ENCODE results near the gene MED12L.
A peak's percentile ranks its signal among the peaks of the same experiment; 100 is the strongest.

MED12L gene

DNA sequence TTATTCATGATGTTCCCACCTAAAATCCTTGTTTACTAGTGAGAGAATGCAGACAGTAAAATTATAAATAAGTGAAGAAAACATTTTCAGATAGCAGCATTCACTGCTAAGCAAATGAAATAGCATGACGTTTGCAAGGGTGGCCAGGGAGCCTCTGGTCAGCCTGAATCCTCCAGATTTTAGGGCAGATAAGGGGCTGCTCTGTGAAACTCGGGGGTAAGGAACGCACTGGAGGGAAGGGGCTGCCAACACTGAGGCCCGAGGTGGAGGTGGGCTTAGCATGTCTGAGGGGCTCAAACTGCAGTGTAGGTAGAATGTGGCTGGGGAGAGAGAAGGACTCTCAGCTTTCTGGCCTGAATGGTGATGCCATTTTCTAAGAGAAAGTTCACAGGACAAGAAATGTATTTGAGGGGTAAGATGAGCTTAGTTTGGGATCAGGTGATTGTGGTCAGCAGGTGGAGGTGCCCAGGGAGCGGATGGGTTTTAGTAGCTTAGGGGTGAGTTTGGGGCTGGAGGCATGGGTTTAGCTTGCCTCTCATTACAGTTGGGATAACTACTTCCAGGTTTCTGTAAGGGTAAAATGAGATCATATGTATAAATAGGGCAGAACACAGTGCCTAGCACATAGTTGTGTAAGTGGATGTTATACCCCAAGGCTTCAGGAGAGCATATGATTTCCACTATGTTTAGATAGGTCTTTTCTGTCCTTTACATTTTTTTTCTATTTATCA is 97.0 kb downstream of the MED12L start:
- DNase-seq, result no peak

DNA sequence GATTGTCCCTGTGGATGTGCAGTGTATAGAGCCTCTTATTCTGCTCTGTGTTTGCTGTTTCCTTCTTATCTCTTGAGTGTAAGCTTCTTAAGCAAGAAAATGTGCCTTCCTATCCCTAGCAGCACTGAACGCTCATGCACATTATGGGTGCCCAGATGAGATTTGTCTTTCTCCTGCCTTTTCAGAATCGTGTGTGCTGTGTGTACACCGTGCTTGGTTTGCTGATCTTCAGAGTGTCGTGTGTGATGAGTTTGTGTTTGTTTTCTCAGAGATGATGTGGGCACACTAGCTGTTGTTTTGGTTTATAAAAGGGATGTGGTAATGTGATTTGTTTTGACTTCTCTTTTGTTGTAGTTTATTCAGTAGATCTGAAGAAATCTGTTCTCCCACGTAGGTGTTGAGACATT is 97.8 kb downstream of the MED12L start:
- no peak for DNase-seq

DNA sequence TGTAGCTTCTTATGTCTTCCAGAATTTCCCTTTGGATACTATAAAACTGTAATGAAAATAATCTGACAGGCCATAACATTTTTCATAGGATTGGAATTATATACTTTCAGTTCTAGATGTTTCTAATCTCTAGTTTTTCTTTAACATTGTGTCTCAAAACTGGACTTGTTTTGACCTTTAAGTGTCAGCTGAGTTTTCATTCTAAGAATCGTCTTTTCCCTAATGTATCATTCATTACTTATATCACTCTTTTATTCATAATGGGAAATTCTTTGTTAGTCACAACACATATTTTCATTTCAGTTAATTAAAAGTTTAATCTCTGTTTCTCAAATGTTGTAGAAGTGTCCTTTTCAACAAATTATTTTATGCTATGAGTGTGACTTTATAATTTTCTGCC is 105.6 kb downstream of the MED12L start:
- DNase-seq, result no peak

GRCh38 chr3:151192545-151192944 is 107.1 kb downstream of the MED12L start:
- no peak for DNase-seq

DNA sequence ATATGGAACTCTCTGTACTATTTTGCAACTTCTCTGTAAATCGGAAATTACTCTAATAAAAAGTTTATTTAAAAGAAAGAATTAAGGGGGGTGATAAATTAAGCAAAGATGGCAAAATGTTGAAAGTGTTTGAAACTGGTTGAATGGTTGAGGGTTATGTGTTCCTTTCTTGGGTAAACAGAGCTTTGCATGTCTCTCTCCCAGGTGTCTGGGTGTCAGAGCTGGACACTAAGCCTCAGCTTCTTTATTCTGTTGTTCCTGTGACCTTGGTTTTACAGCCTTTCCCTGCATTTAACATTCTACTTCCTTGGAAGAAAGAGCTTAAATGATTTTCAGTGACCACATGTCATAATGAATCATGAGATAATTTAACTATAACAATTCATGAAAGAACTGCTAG is 110.4 kb downstream of the MED12L start:
- no peak for DNase-seq

GRCh38 chr3:151196434-151196833 is 111.0 kb downstream of the MED12L start:
- no peak for DNase-seq

GRCh38 chr3:151197228-151197627 is 111.8 kb downstream of the MED12L start:
- DNase-seq, result no peak

GRCh38 chr3:151197981-151198767 is 112.7 kb downstream of the MED12L start:
- DNase-seq, result no peak

DNA sequence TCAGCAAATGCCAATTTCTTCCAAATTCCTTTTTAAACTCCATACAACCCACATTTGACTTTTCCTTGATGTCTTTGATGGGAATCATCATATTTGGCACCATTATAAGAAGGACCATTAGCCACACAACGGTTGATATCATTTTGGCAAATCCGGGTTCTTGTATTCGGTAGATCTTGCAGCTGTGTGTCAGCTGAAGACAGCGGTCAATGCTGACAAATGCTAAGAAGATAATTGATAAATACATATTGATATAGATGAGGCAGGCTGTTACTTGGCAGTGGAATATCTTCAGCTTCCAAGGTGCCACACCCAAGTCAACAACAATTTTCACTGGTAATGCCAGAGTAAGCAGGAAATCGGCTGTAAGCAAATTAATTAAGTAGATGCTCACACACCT is 113.4 kb downstream of the MED12L start:
- DNase-seq, result no peak

DNA sequence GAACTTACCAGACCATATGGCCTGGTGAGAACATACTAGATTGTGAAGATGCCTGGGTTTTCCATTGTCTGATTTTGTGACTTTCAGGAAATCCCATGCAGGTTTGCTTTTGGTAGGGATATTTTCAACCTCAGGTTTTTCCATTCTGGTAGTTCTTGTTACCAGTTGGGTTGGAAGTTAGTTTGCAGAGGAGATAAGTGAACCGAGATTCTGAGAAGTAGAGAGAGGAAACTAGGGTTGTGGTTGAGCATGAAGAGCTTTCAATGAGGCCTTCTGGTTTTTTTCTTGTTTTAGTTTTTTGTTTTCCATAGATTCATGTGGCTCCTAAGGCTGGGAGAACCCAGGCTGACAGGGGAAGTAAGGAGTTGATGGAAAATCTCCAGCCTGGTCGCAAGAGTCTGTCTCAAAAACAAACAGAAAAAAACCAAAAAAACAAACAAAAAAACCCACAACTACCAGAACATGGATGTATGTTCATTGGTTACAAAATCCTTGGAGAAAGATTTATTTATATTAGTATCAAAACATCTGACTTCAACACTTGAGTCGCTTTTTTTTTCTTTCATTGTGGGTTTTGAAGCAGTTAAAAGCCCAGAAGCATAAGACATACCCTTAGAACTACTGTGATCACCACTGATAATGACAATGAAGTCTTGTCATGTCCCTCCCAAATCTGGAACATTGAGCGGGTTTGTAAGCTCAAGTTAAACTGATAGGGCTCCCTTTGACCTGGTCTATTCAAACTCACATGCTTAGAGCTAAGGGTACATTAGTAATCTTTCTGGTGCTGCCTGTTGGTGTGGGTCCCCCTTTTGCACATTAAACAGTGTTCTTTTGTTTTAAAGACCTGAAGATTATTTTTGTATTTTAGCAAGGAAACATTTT is 114.3 kb downstream of the MED12L start:
- DNase-seq, result no peak

- DNase-seq, result no peak
These were observed 115.1 kb downstream of the MED12L start for GRCh38 chr3:151200586-151200985.

GRCh38 chr3:151201051-151201730 is 115.7 kb downstream of the MED12L start:
- DNase-seq, result no peak

DNA sequence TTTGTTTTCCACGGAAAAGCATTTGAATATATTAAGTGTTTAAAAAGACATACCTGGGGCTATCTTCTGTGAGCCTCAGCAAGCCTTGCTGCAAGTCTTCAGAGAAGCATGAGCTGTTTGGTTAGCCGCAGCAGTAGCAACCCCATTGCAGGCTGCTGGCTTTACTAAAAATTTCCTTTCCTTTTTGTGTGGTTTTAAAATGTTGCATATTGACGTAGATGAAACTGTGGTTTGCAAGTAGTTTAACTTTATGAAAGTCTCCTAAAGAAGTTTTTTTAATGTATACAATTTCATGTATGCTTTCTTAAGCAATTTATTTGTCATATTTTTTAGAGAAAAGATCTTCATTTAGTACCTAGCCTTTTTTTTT is 117.6 kb downstream of the MED12L start, which contains the start of gene GPR171:
Gene GPR171, minus strand, starts transcription at position 166 of the 370 bp plus-strand sequence. CDS start 3,830 bp downstream, outside the sequence.
- no peak for DNase-seq

DNA sequence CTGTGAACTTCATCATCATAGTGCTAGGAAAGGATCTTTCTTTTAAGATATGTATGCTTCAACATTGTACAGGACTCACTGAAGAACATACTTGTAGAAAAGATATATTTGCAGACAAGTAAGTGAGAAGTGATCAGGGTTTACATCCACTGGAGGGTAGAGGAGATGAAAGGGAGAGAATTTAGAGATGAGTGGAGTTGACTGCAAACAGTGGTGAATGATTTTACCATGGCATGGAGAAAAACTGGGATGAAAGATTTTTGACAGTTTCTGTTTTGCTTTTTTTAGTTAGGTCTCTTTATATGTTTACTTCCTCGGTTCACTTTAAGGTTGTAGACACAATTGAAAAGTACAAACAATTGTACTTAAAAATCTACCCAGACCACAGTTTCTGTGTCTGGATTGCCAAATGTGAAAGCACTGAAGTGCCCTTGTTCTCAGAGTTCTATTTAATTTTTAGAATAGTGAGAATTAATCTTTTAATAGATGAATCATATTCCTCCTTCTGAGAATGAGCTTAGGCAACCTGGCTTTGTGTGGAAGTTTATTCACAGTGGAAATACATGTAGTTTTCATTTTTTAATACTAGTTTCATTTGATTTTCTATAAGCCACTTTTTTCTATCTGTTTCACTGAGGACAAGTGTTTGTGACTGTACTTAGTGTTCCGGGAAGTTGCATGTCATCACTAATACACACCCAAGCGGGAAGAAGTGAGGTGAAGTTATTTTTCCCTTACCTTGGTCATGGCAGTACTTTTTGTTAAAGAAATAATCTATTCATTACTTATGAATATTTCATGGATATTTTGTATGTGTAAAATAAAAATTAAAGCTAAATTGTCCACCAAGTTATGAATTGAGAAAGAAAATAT is 119.3 kb downstream of the MED12L start:
- DNase-seq, result no peak

DNA sequence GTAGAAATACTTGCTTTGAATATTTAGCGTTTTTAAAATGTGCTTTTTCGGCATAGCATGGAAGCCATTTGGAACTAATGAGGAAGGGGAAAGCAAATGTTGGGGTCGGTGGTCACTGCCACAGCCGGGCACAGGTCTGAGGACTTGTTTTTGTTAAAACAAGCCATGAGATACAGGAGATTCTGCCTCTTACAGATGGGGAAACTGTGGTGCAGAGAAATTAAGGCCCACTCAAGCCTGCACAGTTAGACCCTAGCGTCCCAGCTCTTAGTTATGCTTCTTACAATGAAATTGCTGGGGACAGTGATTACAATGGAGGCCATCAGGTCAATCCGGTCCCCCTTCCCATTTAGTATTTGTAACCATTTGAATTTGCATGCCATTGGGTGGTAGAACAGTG is 120.0 kb downstream of the MED12L start:
- no peak for DNase-seq

- no peak for DNase-seq
These were observed 120.7 kb downstream of the MED12L start for GRCh38 chr3:151206201-151206600.

DNA sequence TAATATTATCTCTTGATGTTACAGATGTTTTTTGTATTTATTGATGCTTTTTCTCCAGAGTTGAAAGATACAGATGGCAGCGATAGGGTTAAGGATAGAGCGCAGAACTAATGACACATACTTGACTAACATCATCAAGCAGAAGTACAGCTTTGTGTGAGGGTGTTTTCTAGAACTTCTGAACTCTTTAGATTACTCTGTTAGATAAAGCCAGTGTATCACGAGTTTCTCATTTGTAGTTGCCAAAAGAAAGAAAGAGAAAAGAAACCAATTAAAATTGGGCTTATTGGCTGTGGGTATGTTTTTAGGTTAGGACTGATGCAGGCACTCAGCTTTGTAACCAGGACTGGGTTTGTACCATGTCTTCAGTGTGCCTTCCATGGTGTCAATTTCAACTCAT is 124.2 kb downstream of the MED12L start:
- DNase-seq, result no peak

DNA sequence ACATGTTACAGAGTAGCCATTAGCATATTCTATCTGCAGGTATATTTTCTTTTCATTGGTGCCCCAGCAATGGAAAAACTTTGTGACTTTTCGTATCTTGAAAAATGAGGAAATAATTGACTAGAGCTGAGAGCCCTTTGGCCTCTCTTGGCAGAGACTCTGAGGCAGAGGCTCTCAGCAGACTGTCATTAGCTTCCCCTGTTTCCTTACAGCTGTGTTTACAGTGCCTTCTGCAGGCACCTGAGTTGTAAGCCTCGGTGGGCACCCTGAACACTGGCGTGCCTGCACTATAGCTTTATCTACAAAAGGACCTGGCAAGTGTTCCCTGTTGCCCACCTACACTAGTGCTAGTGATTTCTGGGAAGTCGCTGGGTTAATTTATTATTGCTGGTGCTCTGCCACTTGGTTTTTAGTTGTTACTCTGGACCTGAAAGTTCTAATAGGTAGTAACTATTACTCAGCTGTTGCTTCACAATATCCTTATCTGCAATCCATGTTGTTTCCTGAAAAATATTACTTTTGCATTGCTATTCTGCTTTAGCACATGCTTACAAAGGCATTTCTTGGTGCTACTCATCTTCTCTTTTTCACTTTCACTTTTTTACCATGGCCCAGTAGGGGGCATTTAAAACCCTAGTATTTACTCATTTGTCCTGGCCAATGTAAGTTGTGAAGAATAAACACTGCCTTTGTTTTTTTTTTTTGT is 125.4 kb downstream of the MED12L start:
- DNase-seq, result no peak

DNA sequence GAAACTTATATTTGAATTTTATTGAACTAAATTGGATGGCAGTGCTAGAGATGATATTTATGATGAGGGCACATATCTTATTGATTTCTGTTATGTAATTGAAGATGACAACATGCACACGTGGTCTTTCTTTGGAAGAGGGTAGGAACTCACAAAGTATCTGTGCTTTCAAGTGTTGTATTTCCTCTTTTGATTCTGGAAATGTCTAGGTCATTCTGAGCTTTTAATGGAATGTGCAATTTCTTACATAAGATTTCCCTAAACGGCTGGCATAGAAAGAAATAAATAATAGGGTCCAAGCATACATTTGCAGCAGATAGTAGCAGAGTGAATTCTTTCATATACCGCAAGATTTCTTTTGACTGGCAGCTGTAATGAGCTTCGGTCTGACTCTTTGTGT is 127.7 kb downstream of the MED12L start:
- no peak for DNase-seq

DNA sequence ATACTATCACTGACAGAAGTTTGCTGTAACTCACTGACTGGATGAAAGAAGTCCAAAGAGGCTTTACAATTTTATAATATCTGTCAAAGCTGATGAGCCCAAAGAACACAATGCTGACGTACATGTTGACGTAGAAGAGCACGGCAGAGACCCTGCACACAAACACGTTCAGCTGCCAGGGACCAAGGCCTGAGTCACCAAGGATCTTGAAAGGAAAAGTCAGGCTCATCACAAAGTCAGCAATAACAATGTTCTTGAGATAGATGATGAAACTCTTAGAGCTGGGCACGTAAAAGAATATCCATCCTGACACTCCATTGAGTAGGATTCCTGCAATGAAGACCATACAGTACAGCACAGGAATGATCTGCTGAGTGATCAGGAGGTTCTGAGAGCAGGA is 128.4 kb downstream of the MED12L start:
- no peak for DNase-seq

- DNase-seq, result peak; percentile 3
These were observed 129.0 kb downstream of the MED12L start for GRCh38 chr3:151214459-151214858.

Data from DMS 273 treated with DMSO at 0.1 percent for 48 hours (cell line).